Osteoblast (primary cell): Measurements from ENCODE around the gene NLRP12. TPM values are rescaled to one million over a fixed set of nuclear protein-coding genes. Genes with fewer than 3 reads are reported as not detected.
A peak's percentile ranks its signal among the peaks of the same experiment; 100 is the strongest.
"Not testable (repeated sequence)": the region's sequence is repeated elsewhere in the genome, so short reads cannot be mapped to it uniquely, and the experiment has no call there.

Experiments
- DNase-seq: peaks from one replicate; pipeline ENCODE4 v3.0.0; 2011; ENCODE audit warnings: low spot score, mixed read lengths; ENCODE audit not compliant: insufficient read length; ENCODE audit errors: missing footprints
- H2AFZ ChIP-seq: 2 replicates; pipeline ENCODE4 v1.6.0; 2011; ENCODE audit warnings: mild to moderate bottlenecking, low read length
- H3K27ac ChIP-seq: 2 replicates; pipeline ENCODE4 v1.5.1; 2011; ENCODE audit warnings: mild to moderate bottlenecking, low read depth, low read length, moderate library complexity
- H3K27me3 ChIP-seq: 2 replicates; pipeline ENCODE4 v1.6.0; 2012; ENCODE audit warnings: mild to moderate bottlenecking, control low read depth, inconsistent platforms, low read length, moderate library complexity; ENCODE audit not compliant: insufficient read depth
- H3K36me3 ChIP-seq: 2 replicates; pipeline ENCODE4 v1.5.1; 2011; ENCODE audit warnings: mild to moderate bottlenecking, low read length, control low read depth, moderate library complexity; ENCODE audit not compliant: insufficient read depth
- H3K4me1 ChIP-seq: 2 replicates; pipeline ENCODE4 v1.5.1; 2011; ENCODE audit warnings: mild to moderate bottlenecking, low read length, control low read depth, moderate library complexity; ENCODE audit not compliant: insufficient read depth
- H3K4me2 ChIP-seq: 2 replicates; pipeline ENCODE4 v1.6.0; 2011; ENCODE audit warnings: mild to moderate bottlenecking, low read length; ENCODE audit not compliant: insufficient read depth
- H3K4me3 ChIP-seq: fragments of 200-600 bp; sonication (generic); 3 replicates; pipeline ENCODE4 v1.5.1; 2012; ENCODE audit warnings: mild to moderate bottlenecking, low read length, inconsistent platforms; ENCODE audit not compliant: insufficient read depth
- H3K79me2 ChIP-seq: 2 replicates; pipeline ENCODE4 v1.6.0; 2012; ENCODE audit warnings: mild to moderate bottlenecking, low read length, control low read depth, inconsistent platforms; ENCODE audit not compliant: insufficient read depth
- H3K9me3 ChIP-seq: 2 replicates; pipeline ENCODE4 v1.5.1; 2011; ENCODE audit warnings: low read depth, low read length, control low read depth
- H4K20me1 ChIP-seq: 2 replicates; pipeline ENCODE4 v1.6.0; 2012; ENCODE audit warnings: mild to moderate bottlenecking, low read length, control low read depth; ENCODE audit not compliant: insufficient read depth
- CTCF ChIP-seq: IDR thresholded peaks from 2 replicates; pipeline ENCODE4 v1.5.1; 2011; ENCODE audit warnings: mild to moderate bottlenecking, low read depth, low read length, moderate library complexity; ENCODE audit errors: extremely low read depth
- total RNA-seq: library from RNA; depleted of rRNA; stranded (reverse); fragments of >200 nt; gene quantifications from 2 replicates; pipeline ENCODE4 v1.2.3, GENCODE V29; 2012

Gene NLRP12
- total RNA-seq, 1 donor: not detected

GRCh38 chr19:53772943-53773342 is 51.2 kb downstream of the NLRP12 start:
- Histone ChIP-seq H2AFZ (no peak overlapping the region), H3K4me2 (no peak overlapping the region)
- TF ChIP-seq CTCF: peak; percentile 63

GRCh38 chr19:53771144-53771543 is 53.0 kb downstream of the NLRP12 start:
- Histone ChIP-seq H3K4me3 (no peak overlapping the region), H3K79me2 (no peaks in the 10 kb centered on the region), H3K4me2 (no peak overlapping the region), H3K36me3 (no peaks in the 10 kb centered on the region), H4K20me1 (no peaks in the 10 kb centered on the region), H3K4me1 (no peaks in the 10 kb centered on the region), H2AFZ (no peak overlapping the region), H3K27me3 (no peaks in the 10 kb centered on the region), H3K27ac (no peak overlapping the region), H3K9me3 (no peaks in the 10 kb centered on the region)
- peak; percentile 50 for DNase-seq
- no peak for TF ChIP-seq CTCF

More at GRCh38 chr19:53772943-53773342, 51.2 kb downstream of the NLRP12 start:
- peak; percentile 77 for DNase-seq
- H3K36me3 ChIP-seq: no peaks in the 10 kb centered on the region
- no peak overlapping the region for H3K4me3 ChIP-seq
- no peaks in the 10 kb centered on the region for H3K79me2 ChIP-seq
- no peaks in the 10 kb centered on the region for H4K20me1 ChIP-seq
- H3K9me3 ChIP-seq: no peaks in the 10 kb centered on the region
- H3K27ac ChIP-seq: no peak overlapping the region
- no peaks in the 10 kb centered on the region for H3K27me3 ChIP-seq
- H3K4me1 ChIP-seq: no peaks in the 10 kb centered on the region

- H3K4me3 ChIP-seq, H3K36me3 ChIP-seq, H3K4me2 ChIP-seq, H3K27ac ChIP-seq, H3K9me3 ChIP-seq, H3K27me3 ChIP-seq, H2AFZ ChIP-seq, H4K20me1 ChIP-seq, H3K79me2 ChIP-seq, DNase-seq, H3K4me1 ChIP-seq: not testable (repeated sequence)
Measured at GRCh38 chr19:53769696-53770309, 54.3 kb downstream of the NLRP12 start.

- Histone ChIP-seq H3K27ac (no peak overlapping the region), H3K4me1 (no peaks in the 10 kb centered on the region), H3K9me3 (no peaks in the 10 kb centered on the region), H3K4me3 (no peak overlapping the region), H2AFZ (no peak overlapping the region), H3K79me2 (no peaks in the 10 kb centered on the region), H4K20me1 (no peaks in the 10 kb centered on the region), H3K27me3 (no peaks in the 10 kb centered on the region), H3K36me3 (no peaks in the 10 kb centered on the region), H3K4me2 (no peak overlapping the region)
- TF ChIP-seq CTCF: no peak
- no peak for DNase-seq
Measured at GRCh38 chr19:53768401-53768800, 55.7 kb downstream of the NLRP12 start.

- not testable (repeated sequence) for H3K27me3 ChIP-seq, H3K4me3 ChIP-seq, DNase-seq, H3K27ac ChIP-seq, H3K9me3 ChIP-seq, H3K4me2 ChIP-seq, H3K36me3 ChIP-seq, H3K4me1 ChIP-seq, H2AFZ ChIP-seq, H3K79me2 ChIP-seq, H4K20me1 ChIP-seq
Measured at GRCh38 chr19:53758991-53759390, 65.1 kb downstream of the NLRP12 start.
